Gastroesophageal sphincter (tissue), 4 donors: ENCODE results near the gene PCNT. TPM values are rescaled to one million over a fixed set of nuclear protein-coding genes. Genes with fewer than 3 reads are reported as not detected.
"Not testable (repeated sequence)": the region's sequence is repeated elsewhere in the genome, so short reads cannot be mapped to it uniquely, and the experiment has no call there.

Experiments used
- ATAC-seq: fragments of 150-250 bp; one replicate; pipeline ENCODE4 v1.9.1; 2016; ENCODE audit warnings: mild to moderate bottlenecking, moderate library complexity
- H3K27ac ChIP-seq, 4 donors: fragments of 200-600 bp; sonication (generic) in 3 of 4; 1 replicate in 3 of 4; 2 replicates in 1 of 4; pipeline ENCODE4 v1.5.1; 2016 to 2019
- H3K27me3 ChIP-seq: fragments of 200-600 bp; sonication (generic); one replicate; pipeline ENCODE4 v1.5.1; 2019
- H3K36me3 ChIP-seq, 2 donors: fragments of 200-600 bp; sonication (generic); one replicate each; pipeline ENCODE4 v1.5.1; 2019; ENCODE audit warnings: control low read depth in 1 of 2
- H3K4me1 ChIP-seq, 3 donors: fragments of 200-600 bp; sonication (generic); 1 replicate in 2 of 3; 2 replicates in 1 of 3; pipeline ENCODE4 v1.5.1; 2016 to 2019; ENCODE audit warnings: control low read depth in 2 of 3
- H3K4me3 ChIP-seq, 2 donors: fragments of 200-600 bp; sonication (generic); one replicate each; pipeline ENCODE4 v1.5.1; 2019; ENCODE audit warnings: mild to moderate bottlenecking in 1 of 2, moderate library complexity in 1 of 2
- H3K9me3 ChIP-seq, 3 donors: fragments of 200-600 bp; sonication (generic); one replicate each; pipeline ENCODE4 v1.5.1; 2017 to 2019; ENCODE audit warnings: control low read depth in 2 of 3
- EP300 ChIP-seq: sonication (generic); formaldehyde crosslinking; IDR thresholded peaks from one replicate; pipeline ENCODE4 v1.6.1; 2017; ENCODE audit warnings: antibody characterized with exemption, mild to moderate bottlenecking
- POLR2A ChIP-seq, 2 donors: fragments of 450-650 bp; IDR thresholded peaks; one replicate each; pipeline ENCODE4 v1.6.1; 2017; ENCODE audit warnings: antibody characterized with exemption in 2 of 2, mild to moderate bottlenecking in 2 of 2, moderate library complexity in 1 of 2
- POLR2AphosphoS5 ChIP-seq: sonication (generic); formaldehyde crosslinking; IDR thresholded peaks from one replicate; pipeline ENCODE4 v1.6.1; 2017; ENCODE audit warnings: antibody characterized with exemption
- WGBS, 2 donors: methylation state at CpG; one replicate each; pipeline ENCODE4 v1.1.5; 2018; ENCODE audit warnings: low coverage in 1 of 2; 5-methylcytosine and 5-hydroxymethylcytosine counted together
- total RNA-seq, 4 donors: library from RNA; depleted of rRNA; stranded (reverse); fragments of >200 nt; gene quantifications; one replicate each; pipeline ENCODE4 v1.1.0, GENCODE V29; 2016
- TF ChIP-seq, protein P1 (sequence below), 4 experiments: fragments of 200-600 bp in 2 of 4; fragments of 450-650 bp in 2 of 4; sonication (generic) in 1 of 4; IDR thresholded peaks; one replicate each; pipeline ENCODE4 v1.5.1; 2017 to 2019; ENCODE audit warnings: antibody characterized with exemption in 4 of 4, mild to moderate bottlenecking in 2 of 4, moderate library complexity in 2 of 4

Gene PCNT
- total RNA-seq, 4 donors from 2014 or later: 24.3 to 31.1 (median 27.3) TPM

- H3K27ac ChIP-seq: no peak overlapping the region
- no peak for ATAC-seq
- H3K36me3 ChIP-seq: peaks cover 0 to 100% of the 10 kb centered on the region in 2 donors
- H3K4me3 ChIP-seq: no peak overlapping the region
- H3K9me3 ChIP-seq: no peaks in the 10 kb centered on the region
- no peaks in the 10 kb centered on the region for H3K4me1 ChIP-seq
- no peak for TF ChIP-seq POLR2AphosphoS5
- no peak for TF ChIP-seq POLR2A (IDR thresholded peaks at IDR 0.05)
- no peak for TF ChIP-seq EP300
- TF ChIP-seq, protein P1, sequence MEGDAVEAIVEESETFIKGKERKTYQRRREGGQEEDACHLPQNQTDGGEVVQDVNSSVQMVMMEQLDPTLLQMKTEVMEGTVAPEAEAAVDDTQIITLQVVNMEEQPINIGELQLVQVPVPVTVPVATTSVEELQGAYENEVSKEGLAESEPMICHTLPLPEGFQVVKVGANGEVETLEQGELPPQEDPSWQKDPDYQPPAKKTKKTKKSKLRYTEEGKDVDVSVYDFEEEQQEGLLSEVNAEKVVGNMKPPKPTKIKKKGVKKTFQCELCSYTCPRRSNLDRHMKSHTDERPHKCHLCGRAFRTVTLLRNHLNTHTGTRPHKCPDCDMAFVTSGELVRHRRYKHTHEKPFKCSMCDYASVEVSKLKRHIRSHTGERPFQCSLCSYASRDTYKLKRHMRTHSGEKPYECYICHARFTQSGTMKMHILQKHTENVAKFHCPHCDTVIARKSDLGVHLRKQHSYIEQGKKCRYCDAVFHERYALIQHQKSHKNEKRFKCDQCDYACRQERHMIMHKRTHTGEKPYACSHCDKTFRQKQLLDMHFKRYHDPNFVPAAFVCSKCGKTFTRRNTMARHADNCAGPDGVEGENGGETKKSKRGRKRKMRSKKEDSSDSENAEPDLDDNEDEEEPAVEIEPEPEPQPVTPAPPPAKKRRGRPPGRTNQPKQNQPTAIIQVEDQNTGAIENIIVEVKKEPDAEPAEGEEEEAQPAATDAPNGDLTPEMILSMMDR (IDR thresholded peaks at IDR 0.05): no peak
- 91 to 98% methylated on average over 4 to 9 of the region's 31 CpGs for WGBS, 2 donors
- no peaks in the 10 kb centered on the region for H3K27me3 ChIP-seq
Observed at GRCh38 chr21:46429754-46430681, 106.1 kb downstream of the PCNT start.

- 97% methylated on average over 9 of the region's 21 CpGs; no CpG with 5 or more reads in 1 of the 2 donors for WGBS, 2 donors
- H3K36me3 ChIP-seq: peaks cover 0 to 100% of the 10 kb centered on the region in 2 donors
- no peak for ATAC-seq
Observed at GRCh38 chr21:46431448-46431847, 107.5 kb downstream of the PCNT start.

GRCh38 chr21:46431884-46432488 is 108.0 kb downstream of the PCNT start:
- Histone ChIP-seq H3K36me3 (peaks cover 0 to 100% of the 10 kb centered on the region in 2 donors), H3K27ac (no peak overlapping the region), H3K9me3 (no peaks in the 10 kb centered on the region), H3K4me1 (no peaks in the 10 kb centered on the region), H3K4me3 (no peak overlapping the region), H3K27me3 (no peaks in the 10 kb centered on the region)
- WGBS, 2 donors: 78 to 94% methylated on average over 15 to 18 of the region's 22 CpGs
- TF ChIP-seq POLR2A (IDR thresholded peaks at IDR 0.05): no peak
- no peak for TF ChIP-seq POLR2AphosphoS5
- TF ChIP-seq, protein P1 (IDR thresholded peaks at IDR 0.05): no peak
- ATAC-seq: no peak

More at GRCh38 chr21:46431448-46431847, 107.5 kb downstream of the PCNT start:
- Histone ChIP-seq H3K4me1 (no peaks in the 10 kb centered on the region), H3K27me3 (no peaks in the 10 kb centered on the region), H3K27ac (no peak overlapping the region), H3K4me3 (no peak overlapping the region), H3K9me3 (no peaks in the 10 kb centered on the region)
- TF ChIP-seq POLR2AphosphoS5 (no peak), EP300 (no peak)

DNA sequence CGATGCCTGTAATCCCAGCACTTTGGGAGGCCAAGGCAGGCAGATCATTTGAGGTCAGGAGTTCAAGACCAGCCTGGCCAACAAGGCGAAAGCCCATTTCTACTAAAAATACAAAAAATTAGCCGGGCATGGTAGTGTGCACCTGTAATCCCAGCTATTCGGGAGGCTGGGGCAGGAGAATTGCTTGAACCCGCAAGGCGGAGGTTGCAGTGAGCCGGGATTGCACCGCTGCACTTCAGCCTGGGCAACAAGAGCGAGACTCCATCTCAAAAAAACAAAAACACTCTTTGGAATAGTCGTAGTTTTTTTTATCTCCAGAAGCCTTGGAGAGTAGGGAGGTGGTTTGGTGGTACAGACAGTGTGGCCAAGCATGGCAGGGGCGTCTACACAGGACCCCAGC is 109.2 kb downstream of the PCNT start:
- H3K27ac ChIP-seq, ATAC-seq, H3K4me1 ChIP-seq, H3K4me3 ChIP-seq, H3K27me3 ChIP-seq, H3K9me3 ChIP-seq: not testable (repeated sequence)
- 83 to 95% methylated on average over 4 to 10 of the region's 11 CpGs for WGBS, 2 donors
- peaks cover 0 to 100% of the 10 kb centered on the region in 2 donors for H3K36me3 ChIP-seq

- Histone ChIP-seq H3K36me3 (peaks cover 0 to 100% of the 10 kb centered on the region in 2 donors), H3K9me3 (no peaks in the 10 kb centered on the region), H3K4me3 (no peak overlapping the region), H3K27me3 (no peaks in the 10 kb centered on the region), H3K4me1 (no peaks in the 10 kb centered on the region), H3K27ac (no peak overlapping the region)
- no peak for ATAC-seq
- no peak for TF ChIP-seq POLR2AphosphoS5
- TF ChIP-seq POLR2A (IDR thresholded peaks at IDR 0.05): no peak
- TF ChIP-seq, protein P1 (IDR thresholded peaks at IDR 0.05): no peak
- no peak for TF ChIP-seq EP300
- WGBS, 2 donors: 100% methylated on average over 2 of the region's 23 CpGs; no CpG with 5 or more reads in 1 of the 2 donors
Observed at GRCh38 chr21:46434322-46434958, 110.5 kb downstream of the PCNT start.
